Hippocampal formation (tissue), 2 donors: ENCODE results near the gene LYPD8.
"Not testable (repeated sequence)": the region's sequence is repeated elsewhere in the genome, so short reads cannot be mapped to it uniquely, and the experiment has no call there.

Experiments
- DNase-seq, 2 donors: peaks; one replicate each; lab custom pipeline; 2025; lab: John Stamatoyannopoulos, UW

Gene LYPD8, protein sequence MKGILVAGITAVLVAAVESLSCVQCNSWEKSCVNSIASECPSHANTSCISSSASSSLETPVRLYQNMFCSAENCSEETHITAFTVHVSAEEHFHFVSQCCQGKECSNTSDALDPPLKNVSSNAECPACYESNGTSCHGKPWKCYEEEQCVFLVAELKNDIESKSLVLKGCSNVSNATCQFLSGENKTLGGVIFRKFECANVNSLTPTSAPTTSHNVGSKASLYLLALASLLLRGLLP

DNA sequence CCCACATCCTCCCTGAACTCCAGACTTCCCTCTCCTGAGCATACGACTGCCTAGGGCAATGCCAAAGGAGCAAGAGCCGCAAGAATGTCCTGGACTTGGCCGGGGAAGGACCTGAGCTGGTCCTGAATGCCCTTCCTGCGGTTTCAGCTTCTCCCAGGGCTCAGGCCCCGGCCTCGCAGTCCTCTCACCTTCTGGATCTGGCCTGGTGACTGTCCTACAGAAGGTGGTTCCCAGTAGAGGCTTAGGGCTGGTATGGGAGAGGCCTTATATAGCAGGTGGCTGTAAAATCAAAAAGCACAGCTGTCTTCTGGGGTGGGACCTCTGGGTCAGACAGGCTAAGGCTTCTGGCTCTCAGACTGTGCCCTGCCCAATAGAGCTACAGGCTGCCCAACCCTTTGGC is at the start of gene LYPD8:
LYPD8 (minus strand) TSS at position 243 of the 400 bp plus-strand sequence. CDS start 4,678 bp downstream, outside the sequence.
- no peak for DNase-seq

GRCh38 chr1:248804771-248805681 is 49.5 kb upstream of the LYPD8 start:
- DNase-seq: no peak

- not testable (repeated sequence) for DNase-seq
Observed at GRCh38 chr1:248803501-248803900, 47.9 kb upstream of the LYPD8 start.

GRCh38 chr1:248802454-248802853 is 46.9 kb upstream of the LYPD8 start:
- DNase-seq: no peak

GRCh38 chr1:248800459-248800858 is 44.9 kb upstream of the LYPD8 start:
- no peak for DNase-seq

GRCh38 chr1:248798791-248799190 is 43.2 kb upstream of the LYPD8 start:
- no peak for DNase-seq

GRCh38 chr1:248794663-248795062 is 39.1 kb upstream of the LYPD8 start:
- not testable (repeated sequence) for DNase-seq

DNA sequence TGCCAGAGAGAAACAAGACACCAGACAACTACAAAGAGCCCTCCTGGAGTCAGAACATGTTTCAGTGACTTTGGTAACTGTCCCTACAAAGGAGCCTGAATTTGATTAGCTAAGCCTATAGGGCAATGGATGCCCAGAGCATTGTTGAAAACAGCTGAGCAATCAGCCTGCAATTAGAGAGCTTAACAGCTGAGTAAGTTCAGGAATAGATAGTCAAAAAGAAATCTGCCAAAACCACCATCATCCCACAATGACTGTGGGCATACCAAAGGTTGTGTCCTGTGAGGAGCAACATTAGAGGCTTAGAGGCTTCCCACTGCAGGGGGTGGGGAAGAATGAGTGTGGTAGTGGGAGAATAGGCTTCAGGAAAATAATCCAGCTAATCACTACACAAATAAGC is 38.0 kb upstream of the LYPD8 start:
- DNase-seq: no peak

- DNase-seq: no peak
Observed at GRCh38 chr1:248792342-248792741, 36.8 kb upstream of the LYPD8 start.

DNA sequence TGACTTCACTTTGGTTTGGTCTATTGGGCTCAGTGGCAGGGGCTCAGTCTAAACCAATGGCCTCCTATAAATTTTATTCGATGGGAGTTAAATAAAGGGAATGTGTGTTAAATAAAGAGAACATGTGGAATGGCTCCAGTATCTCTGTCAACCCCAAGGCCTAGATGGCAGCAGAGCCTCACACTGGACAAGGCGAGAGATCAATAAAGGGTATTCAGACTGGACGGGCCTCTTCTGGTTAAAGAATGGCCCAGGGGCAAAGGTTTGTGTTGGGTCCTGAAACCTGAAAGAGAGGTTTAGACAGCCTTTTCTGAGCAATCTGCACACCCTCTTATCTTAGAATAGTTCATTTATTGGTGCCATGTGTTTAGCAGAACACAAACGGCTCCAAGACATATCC is 35.5 kb upstream of the LYPD8 start:
- no peak for DNase-seq

GRCh38 chr1:248790456-248790855 is 34.9 kb upstream of the LYPD8 start:
- DNase-seq: no peak

DNA sequence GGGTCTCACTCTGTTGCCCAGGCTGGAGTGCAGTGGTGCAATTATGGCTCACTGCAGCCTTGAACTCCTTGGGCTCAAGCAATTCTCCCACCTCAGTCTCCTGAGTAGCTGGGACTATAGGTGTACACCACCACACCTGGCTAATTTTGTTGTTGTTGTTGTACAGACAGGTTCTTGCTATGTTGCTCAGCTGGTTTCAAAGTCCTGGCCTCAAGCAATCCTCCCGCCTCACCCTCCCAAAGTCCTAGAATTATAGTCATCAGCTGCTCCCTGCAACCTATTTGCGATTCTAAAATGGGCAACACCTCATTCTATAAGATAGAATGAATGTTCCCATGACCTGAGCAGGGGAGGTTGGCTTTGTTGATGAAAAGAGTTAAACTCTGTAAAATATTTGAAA is 33.8 kb upstream of the LYPD8 start:
- DNase-seq: not testable (repeated sequence)

DNA sequence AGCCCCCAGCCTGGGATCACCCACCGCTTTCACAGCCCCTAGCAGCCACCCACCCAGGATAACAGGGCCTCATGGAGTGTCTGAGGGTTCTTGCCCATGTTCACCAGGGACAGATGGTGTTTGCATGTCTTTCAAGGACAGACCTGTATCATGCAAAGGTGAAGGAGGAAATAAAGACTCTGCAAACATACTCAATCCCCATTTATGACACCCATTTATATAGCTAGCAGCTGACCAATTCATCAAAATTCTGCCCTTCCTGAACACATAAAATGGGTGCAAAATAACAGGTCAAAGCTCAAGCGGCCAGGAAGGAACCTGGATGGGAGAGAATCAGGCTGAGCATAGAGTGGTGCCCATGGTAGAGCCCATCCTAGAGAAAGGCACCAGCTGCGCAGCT is 32.8 kb upstream of the LYPD8 start:
- no peak for DNase-seq

- no peak for DNase-seq
Observed at GRCh38 chr1:248787430-248787829, 31.9 kb upstream of the LYPD8 start.

GRCh38 chr1:248786156-248786555 is 30.6 kb upstream of the LYPD8 start:
- DNase-seq: no peak

GRCh38 chr1:248783367-248783766 is 27.8 kb upstream of the LYPD8 start:
- no peak for DNase-seq

- no peak for DNase-seq
Observed at GRCh38 chr1:248782416-248783141, 27.0 kb upstream of the LYPD8 start.

DNA sequence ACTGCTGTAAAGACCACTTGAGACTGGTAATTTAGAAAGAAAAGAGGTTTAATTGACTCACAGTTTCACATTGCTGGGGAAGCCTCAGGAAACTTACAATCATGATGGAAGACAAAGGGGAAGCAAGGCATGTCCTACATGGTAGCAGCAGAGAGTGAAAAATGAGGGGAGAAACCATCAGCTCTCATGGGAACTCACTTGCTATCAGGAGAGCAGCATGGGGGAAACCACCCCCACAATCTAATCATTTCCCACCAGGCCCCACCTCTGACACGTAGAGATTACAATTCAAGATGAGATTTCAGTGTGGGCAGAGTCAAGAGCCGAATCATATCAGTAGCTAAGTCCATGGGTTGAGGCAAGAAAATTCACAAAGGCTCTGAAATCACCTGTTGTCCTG is 23.8 kb upstream of the LYPD8 start:
- no peak for DNase-seq

GRCh38 chr1:248778906-248779305 is 23.3 kb upstream of the LYPD8 start:
- no peak for DNase-seq

DNA sequence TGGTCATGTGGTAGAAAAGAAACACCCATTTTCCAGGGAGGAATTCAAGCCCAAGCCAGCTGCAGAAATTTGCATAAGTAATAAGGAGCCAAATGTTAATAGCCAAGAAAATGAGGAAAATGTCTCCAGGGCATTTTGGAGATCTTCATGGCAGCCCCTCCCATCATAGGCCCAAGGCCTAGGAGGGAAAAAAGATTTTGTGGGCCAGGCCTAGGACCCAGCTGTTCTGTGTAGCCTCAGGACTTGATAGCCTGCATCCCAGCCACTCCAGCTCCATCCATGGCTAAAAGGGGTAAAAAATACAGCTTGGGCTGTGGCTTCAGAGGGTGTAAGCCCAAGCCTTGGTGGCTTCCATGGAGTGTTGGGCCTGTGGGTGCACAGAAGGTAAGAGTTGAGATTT is 21.4 kb upstream of the LYPD8 start:
- no peak for DNase-seq

- no peak for DNase-seq
Observed at GRCh38 chr1:248775441-248775840, 19.9 kb upstream of the LYPD8 start.

DNA sequence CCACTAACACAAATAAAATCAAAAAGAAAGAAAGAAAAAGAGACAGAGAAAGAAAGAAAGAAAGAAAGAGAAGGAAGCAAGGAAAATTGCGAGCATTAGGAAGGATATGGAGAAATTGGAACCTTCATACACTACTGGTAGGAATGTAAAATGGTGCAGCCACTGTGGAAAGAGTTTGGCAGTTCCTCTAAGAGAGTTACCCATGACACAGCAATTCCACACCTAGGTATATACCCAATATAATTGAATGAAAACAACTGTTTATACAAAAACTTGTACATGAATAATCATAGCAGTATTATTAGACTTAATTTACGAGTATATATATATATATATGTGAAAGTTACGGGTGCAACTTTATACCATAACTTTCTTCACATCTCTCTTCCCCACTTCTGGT is 4.1 kb upstream of the LYPD8 start:
- no peak for DNase-seq

DNA sequence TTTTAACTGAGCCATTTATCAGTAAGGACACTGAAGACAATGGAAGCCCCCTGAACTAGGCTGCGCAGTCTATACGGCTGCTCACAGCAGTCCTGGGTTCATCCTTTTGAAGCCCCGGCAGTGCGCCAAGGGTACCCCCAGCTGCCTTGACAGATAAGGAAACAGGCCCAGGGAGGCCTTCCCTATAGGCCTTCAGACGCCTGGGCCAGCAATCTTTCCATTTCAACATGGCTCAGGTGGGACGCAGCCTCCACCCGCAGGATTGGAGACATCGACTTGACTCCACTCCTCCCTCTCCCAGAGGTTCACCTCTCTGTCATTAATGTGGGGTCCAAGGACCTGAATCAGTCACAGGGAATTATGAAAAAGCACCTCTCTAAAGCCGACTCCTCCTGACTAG is 2.8 kb upstream of the LYPD8 start:
- no peak for DNase-seq
